Measurements from ENCODE around the gene COG6. TPM values are rescaled to one million over a fixed set of nuclear protein-coding genes. Genes with fewer than 3 reads are reported as not detected.

Gene COG6
- total RNA-seq, 1 donor from 2014 or later, result 36.2 TPM

DNA sequence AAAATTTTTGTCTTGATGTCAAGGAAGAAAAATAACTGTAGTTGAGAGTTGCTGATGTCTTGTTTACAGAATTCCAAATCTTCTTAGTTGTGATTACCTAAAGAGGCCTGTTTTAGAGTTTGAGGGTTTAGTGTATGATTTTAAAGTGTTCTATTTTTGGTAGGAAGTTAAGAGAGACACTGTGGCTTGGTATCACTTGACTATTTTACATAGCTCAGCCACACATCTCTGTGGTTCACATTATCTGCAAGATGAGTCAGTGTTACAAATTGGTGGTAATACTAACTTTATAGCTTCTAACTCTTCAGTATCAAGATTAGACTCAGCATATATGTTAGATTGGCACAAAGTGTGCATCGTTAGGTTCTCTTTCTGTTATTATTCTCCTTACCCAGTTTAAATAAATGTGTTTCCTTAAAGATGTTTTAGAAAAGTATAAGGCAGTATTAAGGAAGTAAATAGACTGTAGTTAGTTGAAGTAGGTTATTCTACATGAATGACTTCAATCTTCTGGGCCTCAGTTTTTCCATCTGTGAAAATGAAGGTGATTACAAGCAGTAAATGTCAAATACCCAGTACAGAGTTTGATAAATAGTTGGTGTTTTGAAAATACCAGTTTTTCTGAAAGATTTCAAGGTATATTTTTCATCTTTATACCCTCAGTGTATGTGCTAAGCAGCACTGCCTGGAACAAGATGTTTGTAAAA is 33.4 kb downstream of the COG6 start:
- no peaks in the 10 kb centered on the region for H3K27me3 Mint-ChIP-seq (ENCODE audit: low read depth)
- H3K4me1 Mint-ChIP-seq, result no peaks in the 10 kb centered on the region

DNA sequence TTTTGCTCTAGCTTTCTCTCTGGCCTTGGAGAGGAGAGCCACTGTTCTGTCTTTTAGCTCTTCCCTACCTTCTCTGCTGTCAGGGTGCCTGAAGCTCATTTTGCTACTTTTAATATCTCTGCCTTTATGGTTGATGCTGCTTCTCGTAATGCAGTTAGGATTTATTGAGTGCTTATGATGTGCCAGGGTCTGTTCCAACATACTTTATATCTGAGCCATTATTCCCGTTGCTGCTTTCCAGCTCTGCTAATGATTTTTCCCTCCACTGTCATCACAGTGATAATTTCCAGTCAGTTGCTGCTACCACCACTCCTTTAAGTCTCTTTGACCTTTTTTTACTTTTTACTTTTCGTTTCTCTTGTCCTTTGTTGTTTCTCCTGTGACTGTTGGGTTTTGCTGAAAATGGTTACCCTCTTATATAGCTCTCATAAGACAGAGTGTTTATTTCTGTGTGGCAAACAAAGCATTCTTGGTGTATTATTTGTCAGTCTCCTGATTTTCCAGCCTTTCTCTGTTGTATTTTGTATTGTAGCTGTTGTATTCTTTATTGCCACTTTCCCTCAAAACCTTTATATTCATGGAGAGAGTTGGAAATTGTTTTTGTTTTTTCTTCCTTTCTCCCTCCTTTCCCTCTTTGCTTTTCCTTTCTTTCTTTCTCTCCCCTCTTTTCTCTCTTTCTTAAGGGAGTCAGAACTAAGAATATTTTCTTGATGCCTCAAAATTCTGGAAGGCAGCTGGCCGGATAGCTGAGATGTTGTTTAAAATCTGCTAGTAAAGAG is 37.4 kb downstream of the COG6 start:
- no peak overlapping the region for H3K4me3 Mint-ChIP-seq
- TF ChIP-seq, protein P1, sequence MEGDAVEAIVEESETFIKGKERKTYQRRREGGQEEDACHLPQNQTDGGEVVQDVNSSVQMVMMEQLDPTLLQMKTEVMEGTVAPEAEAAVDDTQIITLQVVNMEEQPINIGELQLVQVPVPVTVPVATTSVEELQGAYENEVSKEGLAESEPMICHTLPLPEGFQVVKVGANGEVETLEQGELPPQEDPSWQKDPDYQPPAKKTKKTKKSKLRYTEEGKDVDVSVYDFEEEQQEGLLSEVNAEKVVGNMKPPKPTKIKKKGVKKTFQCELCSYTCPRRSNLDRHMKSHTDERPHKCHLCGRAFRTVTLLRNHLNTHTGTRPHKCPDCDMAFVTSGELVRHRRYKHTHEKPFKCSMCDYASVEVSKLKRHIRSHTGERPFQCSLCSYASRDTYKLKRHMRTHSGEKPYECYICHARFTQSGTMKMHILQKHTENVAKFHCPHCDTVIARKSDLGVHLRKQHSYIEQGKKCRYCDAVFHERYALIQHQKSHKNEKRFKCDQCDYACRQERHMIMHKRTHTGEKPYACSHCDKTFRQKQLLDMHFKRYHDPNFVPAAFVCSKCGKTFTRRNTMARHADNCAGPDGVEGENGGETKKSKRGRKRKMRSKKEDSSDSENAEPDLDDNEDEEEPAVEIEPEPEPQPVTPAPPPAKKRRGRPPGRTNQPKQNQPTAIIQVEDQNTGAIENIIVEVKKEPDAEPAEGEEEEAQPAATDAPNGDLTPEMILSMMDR (conservative IDR thresholded peaks at IDR 0.05), result no peak
- H3K36me3 Mint-ChIP-seq (ENCODE audit: low read depth), result no peaks in the 10 kb centered on the region
- H3K27me3 Mint-ChIP-seq (ENCODE audit: low read depth), result no peaks in the 10 kb centered on the region
- DNase-seq (ENCODE audit: low read depth, low spot score), result no peak
- H3K27ac Mint-ChIP-seq (ENCODE audit: unreplicated experiment), result no peak overlapping the region
- no peaks in the 10 kb centered on the region for H3K9me3 Mint-ChIP-seq
- no peaks in the 10 kb centered on the region for H3K4me1 Mint-ChIP-seq

More for the DNA sequence above, 33.4 kb downstream of the COG6 start:
- Mint-ChIP-seq H3K4me3 (no peak overlapping the region), H3K9me3 (no peaks in the 10 kb centered on the region), H3K27ac (ENCODE audit: unreplicated experiment) (no peak overlapping the region), H3K36me3 (ENCODE audit: low read depth) (no peaks in the 10 kb centered on the region)
- TF ChIP-seq, protein P1 (conservative IDR thresholded peaks at IDR 0.05), result no peak
- no peak for DNase-seq (ENCODE audit: low read depth, low spot score)

DNA sequence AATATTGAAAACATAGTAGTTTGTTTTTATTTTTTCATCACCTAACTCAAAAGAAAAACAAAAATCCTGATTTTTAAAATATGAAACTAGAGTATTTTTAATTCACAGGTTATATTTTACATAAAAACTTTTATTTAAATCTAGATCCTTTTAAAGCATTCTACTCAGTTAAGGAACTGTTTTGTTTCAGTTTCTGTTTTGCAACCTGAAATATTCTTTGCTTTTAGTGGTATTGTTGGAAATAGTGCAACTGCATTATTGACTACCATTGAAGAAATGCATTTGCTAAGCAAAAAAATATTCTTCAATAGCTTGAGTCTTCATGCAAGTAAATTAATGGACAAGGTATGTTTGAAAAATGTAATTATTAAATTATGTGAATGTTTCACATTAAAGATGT is 43.8 kb downstream of the COG6 start:
- Mint-ChIP-seq H3K27ac (ENCODE audit: unreplicated experiment) (no peak overlapping the region), H3K36me3 (ENCODE audit: low read depth) (no peaks in the 10 kb centered on the region), H3K4me3 (no peak overlapping the region), H3K4me1 (no peaks in the 10 kb centered on the region), H3K9me3 (no peaks in the 10 kb centered on the region), H3K27me3 (ENCODE audit: low read depth) (no peaks in the 10 kb centered on the region)
- no peak for DNase-seq (ENCODE audit: low read depth, low spot score)
- TF ChIP-seq, protein P1 (conservative IDR thresholded peaks at IDR 0.05), result no peak

DNA sequence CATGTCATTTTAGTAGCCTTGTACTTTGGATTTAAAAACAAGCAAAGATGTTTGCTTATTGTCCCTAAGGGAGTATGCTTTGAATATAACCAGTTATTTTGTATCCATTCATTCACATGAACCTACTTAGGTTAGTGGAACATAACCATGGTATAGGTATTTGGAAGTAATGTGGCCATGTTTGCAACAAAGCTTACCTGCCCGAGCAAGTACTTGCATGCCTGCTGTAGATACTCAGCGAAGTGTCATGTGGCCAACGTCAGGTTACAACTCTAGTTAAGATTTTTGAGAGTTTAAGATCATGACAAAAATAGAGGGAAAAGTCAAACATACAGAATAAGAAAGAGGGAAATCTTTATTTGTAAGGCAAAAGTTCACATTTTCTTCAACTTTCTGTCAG is 57.2 kb downstream of the COG6 start:
- no peaks in the 10 kb centered on the region for H3K4me1 Mint-ChIP-seq
- TF ChIP-seq, protein P1 (conservative IDR thresholded peaks at IDR 0.05), result no peak
- peaks cover 15% of the 10 kb centered on the region for H3K9me3 Mint-ChIP-seq
- H3K27me3 Mint-ChIP-seq (ENCODE audit: low read depth), result no peaks in the 10 kb centered on the region
- no peak overlapping the region for H3K27ac Mint-ChIP-seq (ENCODE audit: unreplicated experiment)
- peaks cover 30% of the 10 kb centered on the region for H3K36me3 Mint-ChIP-seq (ENCODE audit: low read depth)
- no peak for DNase-seq (ENCODE audit: low read depth, low spot score)
- H3K4me3 Mint-ChIP-seq, result no peak overlapping the region

DNA sequence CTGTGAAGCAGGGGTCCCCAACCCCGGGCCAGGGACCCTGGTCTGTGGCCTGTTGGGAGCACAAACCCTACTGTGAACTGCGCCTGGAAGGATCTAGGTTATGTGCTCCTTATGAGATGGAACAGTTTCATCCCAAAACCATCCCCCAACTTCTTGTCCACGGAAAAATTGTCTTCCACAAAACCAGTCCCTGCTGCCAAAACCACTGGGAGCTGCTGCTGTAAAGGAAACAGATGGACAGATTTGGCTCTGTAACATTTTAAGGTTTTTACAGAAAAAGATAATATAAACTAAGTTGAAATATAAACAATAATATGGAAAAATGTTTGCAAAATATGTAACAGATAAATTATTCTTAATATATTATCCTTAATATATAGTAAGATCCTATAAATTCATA is 73.7 kb downstream of the COG6 start:
- Mint-ChIP-seq H3K27ac (ENCODE audit: unreplicated experiment) (no peak overlapping the region), H3K4me3 (no peak overlapping the region), H3K36me3 (ENCODE audit: low read depth) (peaks cover 18% of the 10 kb centered on the region), H3K4me1 (no peaks in the 10 kb centered on the region), H3K9me3 (no peaks in the 10 kb centered on the region), H3K27me3 (ENCODE audit: low read depth) (no peaks in the 10 kb centered on the region)
- no peak for DNase-seq (ENCODE audit: low read depth, low spot score)
- TF ChIP-seq, protein P1 (conservative IDR thresholded peaks at IDR 0.05), result no peak
